Stimulated activated CD4-positive, alpha-beta T cell treated with anti-CD3 and anti-CD28 coated beads, Interleukin-15, amount 100 ng/mL, for 48 hours (primary cell): ENCODE data around the gene ATP9A.
"Not testable (repeated sequence)": the region's sequence is repeated elsewhere in the genome, so short reads cannot be mapped to it uniquely, and the experiment has no call there.

Experiments used
- DNase-seq, 2 donors: peaks; one replicate each; pipeline ENCODE4 v3.0.0-alpha.2; 2020; ENCODE audit warnings: low read depth in 2 of 2

The ATP9A gene

DNA sequence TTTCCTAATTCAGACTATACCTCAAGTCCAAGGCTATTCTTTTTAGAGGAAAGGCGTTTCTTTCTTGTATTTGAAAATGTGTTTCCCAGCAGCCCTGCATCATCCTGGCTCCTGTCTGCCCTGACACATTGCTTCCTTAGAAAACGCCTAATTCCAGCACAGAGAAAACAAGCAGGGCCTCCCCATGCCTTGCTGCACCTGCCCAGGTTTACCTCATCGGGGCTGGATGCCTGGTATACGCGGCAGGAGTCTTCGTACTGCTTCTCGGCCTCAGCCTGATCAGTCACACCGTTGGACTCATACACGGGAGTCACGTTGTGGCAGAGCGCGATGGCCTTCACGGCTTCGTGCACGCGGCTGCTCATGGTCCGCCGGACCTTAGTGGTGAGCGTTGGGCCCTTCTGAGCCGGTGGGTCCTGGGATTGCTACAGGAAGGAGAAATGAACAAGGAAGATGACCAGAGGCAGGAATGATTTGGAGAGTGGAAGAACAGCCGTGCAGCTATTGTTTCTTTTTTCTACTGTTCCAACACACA, 111.4 kb downstream of the ATP9A start:
- DNase-seq: no peak

DNA sequence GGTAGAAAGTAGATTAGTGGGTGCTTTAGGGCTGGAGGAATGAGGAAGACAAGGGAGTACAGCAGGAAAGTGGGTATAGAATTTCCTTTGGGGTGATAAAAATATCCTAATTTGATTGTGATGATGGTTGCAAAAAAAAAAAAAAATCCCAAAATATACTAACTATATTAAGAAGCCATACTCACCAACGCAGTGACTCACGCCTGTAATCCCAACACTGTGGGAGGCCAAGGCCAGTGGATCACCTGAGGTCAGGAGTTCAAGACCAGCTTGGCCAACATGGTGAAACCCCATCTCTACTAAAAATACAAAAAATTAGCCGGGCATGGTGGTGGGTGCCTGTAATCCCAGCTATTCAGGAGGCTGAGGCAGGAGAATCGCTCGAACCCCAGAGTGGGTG, 112.1 kb downstream of the ATP9A start:
- DNase-seq: not testable (repeated sequence)

DNA sequence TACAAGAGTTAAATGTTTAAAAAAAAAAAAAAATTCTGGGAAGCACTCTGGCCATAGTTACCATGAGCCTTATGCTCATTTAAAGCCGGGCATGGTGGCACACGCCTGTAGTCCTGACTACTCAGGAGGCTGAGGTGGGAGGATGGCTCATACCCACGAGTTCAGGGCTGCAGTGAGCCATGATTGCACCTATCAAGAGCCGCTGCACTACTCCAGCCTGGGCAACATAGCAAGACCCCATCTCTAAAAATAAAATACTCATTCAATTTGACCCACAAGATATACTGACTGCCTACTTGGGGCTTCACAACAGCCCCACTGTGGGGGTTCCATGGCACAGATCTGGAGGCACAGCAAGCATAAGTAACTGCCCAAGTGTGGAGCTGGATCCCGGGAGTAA, 113.7 kb downstream of the ATP9A start:
- no peak for DNase-seq

DNA sequence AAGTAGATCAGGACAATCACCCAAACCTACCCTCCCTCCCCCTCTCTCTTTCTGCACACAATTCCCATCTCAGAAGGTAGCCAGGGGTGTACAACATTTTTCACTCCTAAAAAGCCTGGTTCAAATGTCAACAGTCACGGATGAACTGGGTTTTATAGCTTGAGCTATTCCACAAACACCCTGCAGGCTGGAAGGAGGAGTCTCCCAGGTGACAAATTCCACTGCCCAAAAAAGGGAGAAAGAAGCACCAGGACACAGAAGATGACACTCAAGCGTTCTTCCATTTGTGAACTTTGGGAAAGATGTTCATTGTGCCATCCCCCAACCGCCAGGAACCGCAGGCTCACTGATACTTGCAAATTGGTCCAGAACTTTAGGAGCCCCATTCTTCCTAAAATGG, 114.1 kb downstream of the ATP9A start:
- DNase-seq: no peak

GRCh38 chr20:51653226-51653625, 115.0 kb downstream of the ATP9A start:
- DNase-seq: no peak

- no peak for DNase-seq
These were observed 116.2 kb downstream of the ATP9A start for GRCh38 chr20:51651921-51652549.

GRCh38 chr20:51650685-51651134, 117.5 kb downstream of the ATP9A start:
- DNase-seq: no peak

DNA sequence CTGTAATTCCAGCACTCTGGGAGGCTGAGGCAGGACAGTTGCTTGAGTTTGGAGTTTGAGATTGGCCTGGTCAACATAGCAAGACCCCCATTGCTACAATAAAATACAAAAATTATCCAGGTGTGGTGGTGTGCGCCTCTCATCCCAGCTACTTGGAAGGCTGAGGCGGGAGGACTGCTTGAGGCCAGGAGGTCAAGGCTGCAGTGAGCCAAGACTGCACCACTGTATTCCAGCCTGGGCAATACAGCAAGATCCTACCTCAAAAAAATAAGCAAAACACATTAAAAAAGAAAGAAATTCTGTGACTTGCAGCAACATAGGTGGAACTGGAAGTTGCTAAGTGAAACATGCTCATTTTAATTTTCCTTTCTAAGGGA, 119.6 kb downstream of the ATP9A start:
- no peak for DNase-seq

DNA sequence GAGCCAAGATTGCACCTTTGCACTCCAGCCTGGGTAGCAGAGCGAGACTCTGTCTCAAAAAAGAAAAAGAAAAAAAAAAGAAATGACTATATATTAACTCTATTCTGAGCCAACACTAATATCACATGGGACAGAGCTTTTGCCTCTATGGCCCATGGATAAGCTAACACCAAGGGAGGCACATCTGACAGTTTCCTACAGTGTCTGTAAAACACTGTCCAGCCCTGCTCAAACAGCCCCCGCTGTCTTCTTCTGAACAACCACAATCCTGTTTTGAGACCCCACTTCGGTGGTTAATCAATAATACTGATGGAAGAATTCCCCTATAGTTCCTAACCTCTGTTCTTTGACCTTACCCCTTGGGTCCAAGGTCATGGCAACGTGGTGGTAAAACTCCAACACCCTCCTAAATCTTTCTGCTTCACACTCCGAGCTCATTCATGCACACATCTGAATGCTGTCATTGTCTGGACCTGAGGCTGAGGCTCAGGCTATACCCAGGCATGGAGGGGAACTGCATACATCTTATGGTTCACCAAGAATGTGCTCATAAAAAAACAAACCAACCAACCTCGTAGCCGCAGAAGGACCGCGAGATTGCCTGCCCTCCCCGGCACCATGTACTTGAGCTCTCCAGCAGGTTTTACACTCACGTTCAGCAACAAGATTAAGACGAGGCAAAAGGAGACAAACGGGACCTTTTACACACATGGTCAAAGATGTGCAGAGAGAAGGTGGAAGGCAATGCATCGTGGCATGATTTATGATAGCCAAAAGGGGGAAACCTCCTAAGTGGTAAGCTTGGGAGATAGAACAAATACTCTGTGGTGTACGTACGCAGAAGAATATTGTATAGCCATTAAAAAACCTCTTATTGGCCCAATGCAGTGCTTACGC, 120.3 kb downstream of the ATP9A start:
- DNase-seq: no peak

GRCh38 chr20:51643810-51644209, 124.4 kb downstream of the ATP9A start:
- DNase-seq: not testable (repeated sequence)

- no peak for DNase-seq
These were observed 124.8 kb downstream of the ATP9A start for GRCh38 chr20:51643390-51643789.

GRCh38 chr20:51641866-51642265, 126.3 kb downstream of the ATP9A start:
- DNase-seq: no peak

DNA sequence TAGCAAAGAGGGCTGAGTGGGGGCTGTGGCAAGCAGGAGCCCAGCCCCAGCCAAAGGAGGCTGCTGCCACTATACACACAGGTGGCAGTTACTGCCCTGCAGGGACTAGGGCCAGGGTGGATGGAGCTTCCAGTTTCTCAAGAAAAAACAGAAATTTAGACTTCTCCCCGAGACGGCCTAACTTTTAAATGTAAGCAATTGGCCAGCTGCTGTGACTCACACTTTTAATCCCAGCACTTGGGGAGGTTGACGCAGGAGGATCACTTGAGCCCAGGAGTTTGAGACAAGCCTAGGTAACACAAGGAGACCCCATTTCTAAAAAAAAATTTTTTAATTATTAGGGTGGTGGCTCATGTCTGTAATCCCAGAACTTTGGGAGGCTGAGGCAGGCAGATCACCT, 127.4 kb downstream of the ATP9A start:
- no peak for DNase-seq

GRCh38 chr20:51639206-51639832, 128.9 kb downstream of the ATP9A start:
- DNase-seq: peak; percentile 36 to 57

GRCh38 chr20:51637241-51637640, 130.9 kb downstream of the ATP9A start:
- DNase-seq: no peak

DNA sequence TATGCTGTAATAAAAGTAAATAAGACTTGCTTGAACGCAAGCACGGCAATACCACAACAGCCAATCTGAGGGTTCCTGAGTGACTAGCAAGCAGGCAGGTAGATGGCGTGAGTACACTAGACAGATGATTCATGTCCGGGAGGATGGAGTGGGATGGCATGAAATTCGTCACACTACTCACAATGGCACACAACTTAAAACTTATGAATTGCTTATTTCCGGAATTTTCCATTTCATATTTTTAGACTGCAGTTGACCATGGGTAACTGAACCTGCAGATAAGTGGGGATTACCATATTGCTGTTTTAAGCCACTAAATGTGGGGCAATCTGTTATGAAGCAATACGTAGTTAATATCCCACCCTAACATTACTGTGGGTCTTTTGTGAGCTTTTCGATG, 132.1 kb downstream of the ATP9A start:
- no peak for DNase-seq

DNA sequence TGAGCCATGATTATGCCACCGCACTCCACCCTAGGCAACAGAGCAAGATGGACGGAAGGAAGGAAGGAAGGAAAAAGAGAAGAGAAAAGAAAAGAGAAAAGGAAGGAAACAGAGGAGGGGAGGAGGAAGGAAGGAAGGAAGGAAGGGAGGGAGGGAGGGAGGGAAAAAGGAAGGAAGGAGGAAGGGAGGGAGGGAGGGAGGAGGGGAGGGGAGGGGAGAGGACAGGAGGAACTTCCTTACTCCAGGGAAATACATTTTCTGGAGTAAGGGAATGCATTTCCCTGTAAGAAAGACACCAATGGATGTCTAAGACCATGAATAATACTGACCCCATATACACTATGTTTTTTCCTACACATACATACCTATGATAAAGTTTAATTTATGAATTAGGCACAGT, 132.5 kb downstream of the ATP9A start:
- DNase-seq: no peak

- no peak for DNase-seq
These were observed 133.3 kb downstream of the ATP9A start for GRCh38 chr20:51634877-51635276.

DNA sequence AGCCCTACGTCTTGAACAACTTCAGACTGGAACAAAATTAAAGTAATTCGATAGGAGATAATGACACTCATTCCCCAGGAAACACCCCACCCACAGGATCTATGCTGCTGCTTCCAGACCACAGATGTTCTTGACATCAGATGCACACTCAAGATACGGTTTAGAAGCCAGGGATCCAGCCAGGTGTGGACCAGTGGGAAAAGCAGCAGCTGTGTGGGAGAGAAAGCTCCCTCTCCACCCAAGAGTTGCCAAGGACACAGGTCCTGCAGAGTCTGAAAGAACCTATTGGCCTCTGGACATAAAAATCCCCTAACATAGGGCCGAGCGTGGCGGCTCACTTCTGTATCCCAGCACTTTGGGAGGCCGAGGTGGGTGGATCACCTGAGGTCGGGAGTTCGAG, 133.9 kb downstream of the ATP9A start:
- no peak for DNase-seq

GRCh38 chr20:51633430-51633829, 134.8 kb downstream of the ATP9A start:
- DNase-seq: no peak

DNA sequence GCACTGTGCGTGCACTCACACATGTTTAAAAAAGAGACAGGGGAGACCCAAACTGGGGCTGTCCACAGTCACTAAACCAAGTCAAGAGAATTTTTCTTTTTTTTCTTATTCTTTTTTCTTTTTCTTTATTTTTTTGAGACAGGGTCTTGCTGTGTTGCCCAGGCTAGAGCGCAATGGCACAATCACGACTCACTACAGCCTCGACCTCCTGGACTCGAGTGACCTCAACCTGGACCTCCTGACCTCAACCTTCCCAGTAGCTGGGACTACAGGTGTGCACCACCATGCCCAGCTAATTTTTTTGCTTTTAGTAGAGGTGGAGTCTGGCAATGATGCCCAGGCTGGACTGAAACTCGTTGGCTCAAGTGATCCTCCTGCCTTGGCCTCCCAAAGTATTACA, 136.2 kb downstream of the ATP9A start:
- DNase-seq: no peak
